Measurements from ENCODE around the gene RPS6KA3.

GRCh38 chrX:20118065-20118824 is 148.5 kb downstream of the RPS6KA3 start:
- TF ChIP-seq, protein P1, sequence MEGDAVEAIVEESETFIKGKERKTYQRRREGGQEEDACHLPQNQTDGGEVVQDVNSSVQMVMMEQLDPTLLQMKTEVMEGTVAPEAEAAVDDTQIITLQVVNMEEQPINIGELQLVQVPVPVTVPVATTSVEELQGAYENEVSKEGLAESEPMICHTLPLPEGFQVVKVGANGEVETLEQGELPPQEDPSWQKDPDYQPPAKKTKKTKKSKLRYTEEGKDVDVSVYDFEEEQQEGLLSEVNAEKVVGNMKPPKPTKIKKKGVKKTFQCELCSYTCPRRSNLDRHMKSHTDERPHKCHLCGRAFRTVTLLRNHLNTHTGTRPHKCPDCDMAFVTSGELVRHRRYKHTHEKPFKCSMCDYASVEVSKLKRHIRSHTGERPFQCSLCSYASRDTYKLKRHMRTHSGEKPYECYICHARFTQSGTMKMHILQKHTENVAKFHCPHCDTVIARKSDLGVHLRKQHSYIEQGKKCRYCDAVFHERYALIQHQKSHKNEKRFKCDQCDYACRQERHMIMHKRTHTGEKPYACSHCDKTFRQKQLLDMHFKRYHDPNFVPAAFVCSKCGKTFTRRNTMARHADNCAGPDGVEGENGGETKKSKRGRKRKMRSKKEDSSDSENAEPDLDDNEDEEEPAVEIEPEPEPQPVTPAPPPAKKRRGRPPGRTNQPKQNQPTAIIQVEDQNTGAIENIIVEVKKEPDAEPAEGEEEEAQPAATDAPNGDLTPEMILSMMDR (IDR thresholded peaks at IDR 0.05), result no peak
- TF ChIP-seq EP300 (IDR thresholded peaks at IDR 0.05) (no peak), POLR2A (IDR thresholded peaks at IDR 0.05) (no peak)
